GM21825 (cell line): Measurements from ENCODE around the gene STK32B.
"Not testable (repeated sequence)": the region's sequence is repeated elsewhere in the genome, so short reads cannot be mapped to it uniquely, and the experiment has no call there.

ENCODE experiments used
- ATAC-seq: cut with Tn5 transposase; IDR thresholded peaks from one replicate; pipeline ENCODE4 v1.9.1; 2021; ENCODE audit warnings: mild to moderate bottlenecking, moderate library complexity; ENCODE audit not compliant: unreplicated experiment

STK32B gene

GRCh38 chr4:5423670-5424069, 372.4 kb downstream of the STK32B start:
- no peak for ATAC-seq

GRCh38 chr4:5424211-5424610, 372.9 kb downstream of the STK32B start:
- no peak for ATAC-seq

GRCh38 chr4:5424901-5425300, 373.6 kb downstream of the STK32B start:
- ATAC-seq = no peak

- ATAC-seq = no peak
Measured at GRCh38 chr4:5429747-5430146, 378.5 kb downstream of the STK32B start.

- no peak for ATAC-seq
Measured at GRCh38 chr4:5433196-5433595, 381.9 kb downstream of the STK32B start.

GRCh38 chr4:5435201-5435600, 383.9 kb downstream of the STK32B start:
- no peak for ATAC-seq

GRCh38 chr4:5435823-5436222, 384.5 kb downstream of the STK32B start:
- ATAC-seq = no peak

- ATAC-seq = not testable (repeated sequence)
Measured at GRCh38 chr4:5443976-5444802, 392.9 kb downstream of the STK32B start.

- no peak for ATAC-seq
Measured at GRCh38 chr4:5444918-5445517, 393.7 kb downstream of the STK32B start.

GRCh38 chr4:5446595-5447226, 395.4 kb downstream of the STK32B start:
- no peak for ATAC-seq

GRCh38 chr4:5447755-5448154, 396.5 kb downstream of the STK32B start:
- ATAC-seq = no peak

- no peak for ATAC-seq
Measured at GRCh38 chr4:5448221-5448620, 396.9 kb downstream of the STK32B start.

GRCh38 chr4:5451243-5451642, 400.0 kb downstream of the STK32B start:
- ATAC-seq = no peak

GRCh38 chr4:5452156-5452555, 400.9 kb downstream of the STK32B start:
- no peak for ATAC-seq

GRCh38 chr4:5455003-5455585, 403.8 kb downstream of the STK32B start:
- no peak for ATAC-seq

- ATAC-seq = no peak
Measured at GRCh38 chr4:5456296-5456845, 405.1 kb downstream of the STK32B start.

- no peak for ATAC-seq
Measured at GRCh38 chr4:5458676-5459075, 407.4 kb downstream of the STK32B start.

GRCh38 chr4:5459236-5459635, 408.0 kb downstream of the STK32B start:
- no peak for ATAC-seq

- no peak for ATAC-seq
Measured at GRCh38 chr4:5460106-5460801, 409.0 kb downstream of the STK32B start.

- no peak for ATAC-seq
Measured at GRCh38 chr4:5461477-5461876, 410.2 kb downstream of the STK32B start.
